Hepatocyte (in vitro differentiated cells): ENCODE data around the gene CLSTN1. TPM values are rescaled to one million over a fixed set of nuclear protein-coding genes. Genes with fewer than 3 reads are reported as not detected.

Experiments used
- DNase-seq: peaks from one replicate; pipeline ENCODE4 v3.0.0-alpha.2; 2016; ENCODE audit warnings: low spot score
- H2AFZ ChIP-seq: fragments of 200-600 bp; sonication (generic); 2 replicates; pipeline ENCODE4 v1.6.0; 2016; ENCODE audit warnings: antibody characterized with exemption, mild to moderate bottlenecking
- H3K27ac ChIP-seq: fragments of 200-600 bp; sonication (generic); 2 replicates; pipeline ENCODE4 v1.5.1; 2016; ENCODE audit warnings: mild to moderate bottlenecking
- H3K27me3 ChIP-seq: fragments of 200-600 bp; sonication (generic); 2 replicates; pipeline ENCODE4 v1.6.1; 2016
- H3K36me3 ChIP-seq: fragments of 200-600 bp; sonication (generic); replicated peaks from 2 replicates; pipeline ENCODE4 v1.5.1; 2016; ENCODE audit warnings: low read depth; ENCODE audit not compliant: insufficient read depth
- H3K4me1 ChIP-seq: fragments of 200-600 bp; sonication (generic); 2 replicates; pipeline ENCODE4 v1.5.1; 2016; ENCODE audit warnings: mild to moderate bottlenecking, moderate library complexity; ENCODE audit not compliant: insufficient read depth
- H3K4me2 ChIP-seq: fragments of 200-600 bp; sonication (generic); 2 replicates; pipeline ENCODE4 v1.6.0; 2016
- H3K4me3 ChIP-seq: fragments of 200-600 bp; sonication (generic); 2 replicates; pipeline ENCODE4 v1.5.1; 2016; ENCODE audit warnings: mild to moderate bottlenecking
- H3K79me2 ChIP-seq: fragments of 200-600 bp; sonication (generic); 2 replicates; pipeline ENCODE4 v1.6.0; 2017; ENCODE audit warnings: mild to moderate bottlenecking
- H3K9me2 ChIP-seq: fragments of 200-600 bp; sonication (generic); replicated peaks from 2 replicates; pipeline ENCODE4 v1.6.0; 2017; ENCODE audit warnings: mild to moderate bottlenecking; ENCODE audit not compliant: insufficient read depth
- H3K9me3 ChIP-seq: fragments of 200-600 bp; sonication (generic); 2 replicates; pipeline ENCODE4 v1.5.1; 2016; ENCODE audit warnings: low read depth, mild to moderate bottlenecking
- H4K20me1 ChIP-seq: fragments of 200-600 bp; sonication (generic); 2 replicates; pipeline ENCODE4 v1.6.0; 2016; ENCODE audit warnings: mild to moderate bottlenecking; ENCODE audit not compliant: insufficient read depth, poor library complexity, severe bottlenecking
- CTCF ChIP-seq: fragments of 200-600 bp; sonication (generic); IDR thresholded peaks from 2 replicates; pipeline ENCODE4 v1.5.1; 2016; ENCODE audit warnings: antibody characterized with exemption, mild to moderate bottlenecking; ENCODE audit not compliant: poor library complexity
- EZH2 ChIP-seq: fragments of 200-600 bp; sonication (generic); IDR thresholded peaks from 2 replicates; pipeline ENCODE4 v1.6.1; 2016; ENCODE audit warnings: antibody characterized with exemption, mild to moderate bottlenecking, borderline replicate concordance
- EZH2phosphoT487 ChIP-seq: fragments of 200-600 bp; sonication (generic); IDR thresholded peaks from one replicate; pipeline ENCODE4 v1.6.1; 2018; ENCODE audit warnings: antibody characterized with exemption, mild to moderate bottlenecking, low read depth, moderate library complexity; ENCODE audit not compliant: unreplicated experiment, severe bottlenecking
- WGBS: methylation state at CpG from one replicate; pipeline ENCODE4 v1.1.6; 2016; ENCODE audit warnings: low lambda C conversion rate; ENCODE audit errors: missing lambda C conversion rate; 5-methylcytosine and 5-hydroxymethylcytosine counted together
- polyA plus RNA-seq: library from polyadenylated mRNA; unstranded; fragments of >200 nt; fragmentation: Nextera tagmentation; extraction: Ambion mirVana; gene quantifications from 2 replicates; pipeline ENCODE4 v1.2.1, GENCODE V29; 2016
- total RNA-seq: library from RNA; depleted of rRNA; stranded (reverse); fragments of >200 nt; gene quantifications from 2 replicates; pipeline ENCODE4 v1.2.3, GENCODE V29; 2014

Gene CLSTN1
- total RNA-seq, result 40.5 and 47.7 TPM in 2 replicates
- 64.9 and 74.2 TPM in 2 replicates for polyA plus RNA-seq

- Histone ChIP-seq H3K4me1 (peaks cover 8% of the 10 kb centered on the region), H3K27ac (peak within 1 kb of the TSS; percentile 64), H3K79me2 (peaks cover 41% of the 10 kb centered on the region), H3K4me2 (peak within 1 kb of the TSS; percentile 99), H4K20me1 (peaks cover 16% of the 10 kb centered on the region), H3K9me2 (no peaks in the 10 kb centered on the region), H3K4me3 (peak within 1 kb of the TSS; percentile 59), H3K9me3 (no peaks in the 10 kb centered on the region), H3K36me3 (no peaks in the 10 kb centered on the region), H2AFZ (peak within 1 kb of the TSS; percentile 97), H3K27me3 (no peaks in the 10 kb centered on the region)
- peak; percentile 95 for DNase-seq
- no peak for TF ChIP-seq CTCF
- no peak for TF ChIP-seq EZH2phosphoT487
- no peak for TF ChIP-seq EZH2
- WGBS, result 1% methylated on average over 51 of the region's 93 CpGs
Measured at GRCh38 chr1:9823943-9824701, at the start of gene CLSTN1. CLSTN1 (minus strand) TSS chr1:9823965; CDS start chr1:9823733, 232 bp downstream.

DNA sequence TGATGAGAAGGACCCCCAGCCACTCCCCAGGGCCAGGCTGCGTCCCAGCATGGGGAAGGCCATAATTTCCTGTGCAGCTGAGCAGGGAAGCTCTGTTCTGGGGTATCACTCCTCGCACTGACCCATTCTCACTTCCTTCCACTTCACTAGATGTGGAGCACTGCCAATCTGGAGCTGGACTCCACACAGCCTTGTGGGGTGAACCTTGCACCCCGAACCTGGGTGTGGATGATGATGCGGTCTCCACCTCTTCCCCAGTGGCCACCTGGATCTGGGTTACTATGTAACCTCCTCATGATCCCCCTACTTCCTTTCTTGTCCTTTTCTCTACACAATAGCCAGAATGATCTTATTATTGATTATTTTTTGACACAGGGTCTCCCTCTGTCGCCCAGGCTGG, 49.6 kb upstream of the CLSTN1 start:
- 99% methylated on average over 5 of the region's 5 CpGs for WGBS
- no peaks in the 10 kb centered on the region for H4K20me1 ChIP-seq
- no peak overlapping the region for H3K4me2 ChIP-seq
- no peaks in the 10 kb centered on the region for H3K9me2 ChIP-seq
- H3K9me3 ChIP-seq, result no peaks in the 10 kb centered on the region
- H3K79me2 ChIP-seq, result no peaks in the 10 kb centered on the region
- DNase-seq, result no peak
- no peaks in the 10 kb centered on the region for H3K36me3 ChIP-seq
- no peak overlapping the region for H3K4me3 ChIP-seq
- no peaks in the 10 kb centered on the region for H3K27me3 ChIP-seq
- H3K4me1 ChIP-seq, result peaks cover 3% of the 10 kb centered on the region
- H3K27ac ChIP-seq, result no peak overlapping the region
- H2AFZ ChIP-seq, result no peak overlapping the region
- TF ChIP-seq CTCF (no peak), EZH2phosphoT487 (no peak), EZH2 (no peak)

- Histone ChIP-seq H3K9me3 (no peaks in the 10 kb centered on the region), H3K4me2 (no peak overlapping the region), H3K27me3 (no peaks in the 10 kb centered on the region), H2AFZ (no peak overlapping the region), H3K79me2 (no peaks in the 10 kb centered on the region), H3K27ac (no peak overlapping the region), H3K4me1 (peaks cover 3% of the 10 kb centered on the region), H3K36me3 (no peaks in the 10 kb centered on the region), H3K9me2 (no peaks in the 10 kb centered on the region), H4K20me1 (no peaks in the 10 kb centered on the region), H3K4me3 (no peak overlapping the region)
- no peak for DNase-seq
- TF ChIP-seq EZH2phosphoT487 (no peak), EZH2 (no peak)
- WGBS, result 89% methylated on average over 11 of the region's 11 CpGs
Measured at GRCh38 chr1:9872430-9873165, 48.8 kb upstream of the CLSTN1 start.
